HCT116 (cell line): Measurements from ENCODE around the gene BRPF3. TPM values are rescaled to one million over a fixed set of nuclear protein-coding genes. Genes with fewer than 3 reads are reported as not detected.

Experiments
- ATAC-seq: fragments of 200-7000 bp; cut with Tn5 transposase; 2 replicates; pipeline ENCODE4 v1.9.1; 2020; ENCODE audit warnings: mild to moderate bottlenecking, moderate library complexity
- BruUV-seq: library from RNA; stranded (reverse); fragments of 400-500 nt; replicated peaks from 2 replicates; lab custom pipeline; 2021; lab: Mats Ljungman, UMichigan
- CTCF ChIA-PET: fragments of 300-600 bp; sonication (Branson Sonifier 250); formaldehyde crosslinking; loops from one replicate; lab custom pipeline; 2021; ENCODE audit warnings: antibody characterized with exemption; lab: Charles Lee
- POLR2A ChIA-PET: fragments of 300-600, 350-600 bp; sonication (Branson Sonifier 250); formaldehyde crosslinking; loops from one replicate; lab custom pipeline; 2021; ENCODE audit warnings: antibody characterized with exemption; lab: Charles Lee
- RAD21 ChIA-PET, 2 experiments: fragments of 300-600 bp; sonication (Branson Sonifier 250); formaldehyde crosslinking; loops; one replicate each; lab custom pipeline; 2023; ENCODE audit warnings: low total read pairs in 2 of 2; ENCODE audit not compliant: uncharacterized antibody in 2 of 2, unreplicated experiment in 2 of 2, low non-redundant PET in 1 of 2; lab: Charles Lee
- DNase-seq: peaks from one replicate; pipeline ENCODE4 v3.0.0-alpha.2; 2010; ENCODE audit warnings: low read depth, low spot score
- H2AFZ ChIP-seq: fragments of 200-600 bp; shearing (Covaris generic), sonication (generic); 2 replicates; pipeline ENCODE4 v1.6.1; 2017; ENCODE audit warnings: low read depth, mixed run types, mixed read lengths, antibody characterized with exemption, low read length; ENCODE audit not compliant: poor library complexity, severe bottlenecking
- H3K27ac ChIP-seq: 2 replicates; pipeline ENCODE4 v1.5.1; 2012; ENCODE audit warnings: low read depth, low read length
- H3K27me3 ChIP-seq: fragments of 200-600 bp; sonication (generic); 2 replicates; pipeline ENCODE4 v1.6.1; 2016; ENCODE audit warnings: mixed run types, low read length, mixed read lengths; ENCODE audit not compliant: insufficient read depth
- H3K36me3 ChIP-seq, 2 experiments: fragments of 200-500 bp in 1 of 2; fragments of 200-600 bp in 1 of 2; sonication (Bioruptor generic) in 1 of 2; sonication (generic) in 1 of 2; 2 replicates each; pipeline versions ENCODE4 v1.5.1 to v1.6.1; 2014 to 2016; ENCODE audit warnings: low read length in 2 of 2, inconsistent platforms in 1 of 2, mixed read lengths in 1 of 2, mixed run types in 1 of 2; ENCODE audit not compliant: insufficient read depth in 2 of 2, control insufficient read depth in 1 of 2
- H3K4me1 ChIP-seq, 2 experiments: fragments of 200-600 bp in 1 of 2; sonication (generic) in 1 of 2; 2 replicates each; pipeline versions ENCODE4 v1.5.1 to v1.6.1; 2012 to 2017; ENCODE audit warnings: low read length in 2 of 2, inconsistent platforms in 1 of 2, mild to moderate bottlenecking in 1 of 2, mixed read lengths in 1 of 2, mixed run types in 1 of 2, moderate library complexity in 1 of 2; ENCODE audit not compliant: insufficient read depth in 2 of 2, control insufficient read depth in 1 of 2
- H3K4me2 ChIP-seq: fragments of 200-600 bp; sonication (generic); 2 replicates; pipeline ENCODE4 v1.6.1; 2017; ENCODE audit warnings: mixed run types, low read length, mixed read lengths
- H3K4me3 ChIP-seq, 2 experiments: fragments of 200-600 bp in 1 of 2; sonication (generic) in 1 of 2; replicated peaks in 1 of 2; 2 replicates each; pipeline ENCODE4 v1.5.1; 2011 to 2016; ENCODE audit warnings: low read length in 2 of 2, control low read depth in 1 of 2, low read depth in 1 of 2, mild to moderate bottlenecking in 1 of 2, mixed read lengths in 1 of 2, mixed run types in 1 of 2
- H3K79me2 ChIP-seq: fragments of 200-600 bp; sonication (generic); 2 replicates; pipeline ENCODE4 v1.6.1; 2017; ENCODE audit warnings: mild to moderate bottlenecking, mixed run types, low read length, moderate library complexity, mixed read lengths; ENCODE audit not compliant: insufficient read depth
- H3K9ac ChIP-seq: fragments of 200-600 bp; sonication (generic); 2 replicates; pipeline ENCODE4 v1.6.1; 2016; ENCODE audit warnings: low read length, mixed read lengths
- H3K9me2 ChIP-seq: fragments of 200-600 bp; sonication (generic), shearing (Covaris generic); 2 replicates; pipeline ENCODE4 v1.6.1; 2017; ENCODE audit warnings: mixed run types, mild to moderate bottlenecking, moderate library complexity; ENCODE audit not compliant: insufficient read depth
- H3K9me3 ChIP-seq, 2 experiments: fragments of 200-500 bp in 1 of 2; fragments of 200-600 bp in 1 of 2; sonication (Bioruptor generic) in 1 of 2; sonication (generic) in 1 of 2; 2 replicates each; pipeline ENCODE4 v1.6.1; 2014 to 2017; ENCODE audit warnings: low read length in 2 of 2, mixed read lengths in 2 of 2, inconsistent platforms in 1 of 2, low read depth in 1 of 2, mild to moderate bottlenecking in 1 of 2, mixed run types in 1 of 2, moderate library complexity in 1 of 2; ENCODE audit not compliant: control insufficient read depth in 1 of 2, insufficient read depth in 1 of 2
- H4K20me1 ChIP-seq: fragments of 200-600 bp; sonication (generic), shearing (Covaris generic); 2 replicates; pipeline ENCODE4 v1.6.1; 2017; ENCODE audit warnings: mixed run types, mild to moderate bottlenecking, moderate library complexity; ENCODE audit not compliant: insufficient read depth
- CEBPB ChIP-seq: IDR thresholded peaks from 2 replicates; pipeline ENCODE4 v1.6.1; 2012; ENCODE audit warnings: low read depth
- EGR1 ChIP-seq: IDR thresholded peaks from 2 replicates; pipeline ENCODE4 v1.6.1; 2012; ENCODE audit warnings: low read depth
- ELF1 ChIP-seq: IDR thresholded peaks from 2 replicates; pipeline ENCODE4 v1.6.1; 2012; ENCODE audit warnings: low read depth, borderline replicate concordance
- EZH2 ChIP-seq: fragments of 200-600 bp; sonication (generic); IDR thresholded peaks from 2 replicates; pipeline ENCODE4 v1.6.1; 2017; ENCODE audit warnings: antibody characterized with exemption, mixed run types
- EZH2phosphoT487 ChIP-seq: fragments of 200-600 bp; IDR thresholded peaks from 2 replicates; pipeline ENCODE4 v1.6.1; 2018; ENCODE audit warnings: antibody characterized with exemption, borderline replicate concordance
- FOSL1 ChIP-seq: IDR thresholded peaks from 2 replicates; pipeline ENCODE4 v1.6.1; 2012; ENCODE audit warnings: low read depth
- POLR2AphosphoS5 ChIP-seq: IDR thresholded peaks from 2 replicates; pipeline ENCODE4 v1.6.1; 2011; ENCODE audit warnings: mild to moderate bottlenecking, low read depth, low read length, moderate library complexity
- RAD21 ChIP-seq: IDR thresholded peaks from 2 replicates; pipeline ENCODE4 v1.6.1; 2012; ENCODE audit warnings: low read depth, mild to moderate bottlenecking
- SRF ChIP-seq: IDR thresholded peaks from 2 replicates; pipeline ENCODE4 v1.6.1; 2012; ENCODE audit warnings: low read depth
- ZFX ChIP-seq: fragments of 450-650 bp; IDR thresholded peaks from 2 replicates; pipeline ENCODE4 v1.6.1; 2017
- intact Hi-C: fragments of 100-400 bp; cut with micrococcal nuclease; formaldehyde crosslinking; loops from 2 replicates; pipeline ENCODE4 v1.10.0; 2022
- total RNA-seq: library from RNA; stranded (reverse); gene quantifications from one replicate; pipeline ENCODE4 v1.2.1, GENCODE V29; 2021; ENCODE audit not compliant: unreplicated experiment
- TF ChIP-seq, protein P1 (sequence below), 3 experiments: fragments of 200-600 bp in 1 of 3; sonication (generic) in 1 of 3; IDR thresholded peaks in 2 of 3; conservative IDR thresholded peaks in 1 of 3; 2 replicates each; pipeline ENCODE4 v1.5.1; 2012 to 2017; ENCODE audit warnings: low read depth in 2 of 3, low read length in 2 of 3, antibody characterized with exemption in 1 of 3, borderline replicate concordance in 1 of 3, control low read depth in 1 of 3, mild to moderate bottlenecking in 1 of 3, mixed read lengths in 1 of 3, mixed run types in 1 of 3, moderate library complexity in 1 of 3; ENCODE audit not compliant: insufficient read depth in 1 of 3
- TF ChIP-seq, protein P2 (sequence below): IDR thresholded peaks from 2 replicates; pipeline ENCODE4 v1.6.1; 2012
- TF ChIP-seq, protein P3 (sequence below): IDR thresholded peaks from 2 replicates; pipeline ENCODE4 v1.6.1; 2012; ENCODE audit warnings: low read depth

BRPF3 gene
- total RNA-seq, 1 experiment from 2014 or later = 20.3 TPM

DNA sequence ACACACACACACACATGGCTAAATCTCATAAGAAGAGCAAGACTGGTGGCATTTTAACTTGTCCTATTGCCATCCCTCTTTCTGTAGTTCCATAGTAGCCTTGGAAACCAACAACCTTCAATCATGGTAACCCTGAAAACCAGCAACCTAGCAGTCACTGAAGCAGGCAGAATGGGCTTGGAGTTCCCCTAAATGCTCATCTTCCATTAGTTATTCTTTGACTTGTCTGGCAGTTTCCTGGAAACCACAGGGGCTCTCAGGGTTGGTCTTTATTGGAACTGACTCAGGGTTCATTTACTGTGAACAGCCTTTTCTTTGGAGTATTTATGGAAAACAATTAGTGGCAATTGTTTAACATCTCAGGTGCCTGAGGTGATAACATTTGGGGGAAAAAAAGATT lies 19.4 kb upstream of the BRPF3 start:
- Histone ChIP-seq H3K27me3 (no peaks in the 10 kb centered on the region), H3K4me3 (no peak overlapping the region), H3K27ac (no peak overlapping the region), H3K79me2 (no peaks in the 10 kb centered on the region), H3K36me3 (no peaks in the 10 kb centered on the region), H3K9me2 (no peaks in the 10 kb centered on the region), H4K20me1 (no peaks in the 10 kb centered on the region), H2AFZ (no peak overlapping the region), H3K4me2 (no peak overlapping the region), H3K9me3 (no peaks in the 10 kb centered on the region), H3K9ac (no peak overlapping the region), H3K4me1 (no peaks in the 10 kb centered on the region)
- intact Hi-C loops = no loop called here
- ChIA-PET RAD21 (no interaction called here), POLR2A (no interaction called here), CTCF (no interaction called here)
- DNase-seq (no peak), ATAC-seq (no peak)
- no TSS peak for BruUV-seq
- TF ChIP-seq EZH2phosphoT487 (no peak), POLR2AphosphoS5 (no peak), EGR1 (no peak), ZFX (no peak), ELF1 (no peak), EZH2 (no peak), FOSL1 (no peak), SRF (no peak), RAD21 (no peak), CEBPB (no peak)
- TF ChIP-seq, protein P1, sequence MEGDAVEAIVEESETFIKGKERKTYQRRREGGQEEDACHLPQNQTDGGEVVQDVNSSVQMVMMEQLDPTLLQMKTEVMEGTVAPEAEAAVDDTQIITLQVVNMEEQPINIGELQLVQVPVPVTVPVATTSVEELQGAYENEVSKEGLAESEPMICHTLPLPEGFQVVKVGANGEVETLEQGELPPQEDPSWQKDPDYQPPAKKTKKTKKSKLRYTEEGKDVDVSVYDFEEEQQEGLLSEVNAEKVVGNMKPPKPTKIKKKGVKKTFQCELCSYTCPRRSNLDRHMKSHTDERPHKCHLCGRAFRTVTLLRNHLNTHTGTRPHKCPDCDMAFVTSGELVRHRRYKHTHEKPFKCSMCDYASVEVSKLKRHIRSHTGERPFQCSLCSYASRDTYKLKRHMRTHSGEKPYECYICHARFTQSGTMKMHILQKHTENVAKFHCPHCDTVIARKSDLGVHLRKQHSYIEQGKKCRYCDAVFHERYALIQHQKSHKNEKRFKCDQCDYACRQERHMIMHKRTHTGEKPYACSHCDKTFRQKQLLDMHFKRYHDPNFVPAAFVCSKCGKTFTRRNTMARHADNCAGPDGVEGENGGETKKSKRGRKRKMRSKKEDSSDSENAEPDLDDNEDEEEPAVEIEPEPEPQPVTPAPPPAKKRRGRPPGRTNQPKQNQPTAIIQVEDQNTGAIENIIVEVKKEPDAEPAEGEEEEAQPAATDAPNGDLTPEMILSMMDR (IDR thresholded peaks at IDR 0.05 in 2 of 3, conservative IDR thresholded peaks at IDR 0.05 in 1 of 3; ENCODE audit: borderline replicate concordance in 1 of 3, insufficient read depth in 1 of 3, low read depth in 2 of 3, low read length in 2 of 3) = no peak
- TF ChIP-seq, protein P2, sequence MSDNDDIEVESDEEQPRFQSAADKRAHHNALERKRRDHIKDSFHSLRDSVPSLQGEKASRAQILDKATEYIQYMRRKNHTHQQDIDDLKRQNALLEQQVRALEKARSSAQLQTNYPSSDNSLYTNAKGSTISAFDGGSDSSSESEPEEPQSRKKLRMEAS = no peak
- TF ChIP-seq, protein P3, sequence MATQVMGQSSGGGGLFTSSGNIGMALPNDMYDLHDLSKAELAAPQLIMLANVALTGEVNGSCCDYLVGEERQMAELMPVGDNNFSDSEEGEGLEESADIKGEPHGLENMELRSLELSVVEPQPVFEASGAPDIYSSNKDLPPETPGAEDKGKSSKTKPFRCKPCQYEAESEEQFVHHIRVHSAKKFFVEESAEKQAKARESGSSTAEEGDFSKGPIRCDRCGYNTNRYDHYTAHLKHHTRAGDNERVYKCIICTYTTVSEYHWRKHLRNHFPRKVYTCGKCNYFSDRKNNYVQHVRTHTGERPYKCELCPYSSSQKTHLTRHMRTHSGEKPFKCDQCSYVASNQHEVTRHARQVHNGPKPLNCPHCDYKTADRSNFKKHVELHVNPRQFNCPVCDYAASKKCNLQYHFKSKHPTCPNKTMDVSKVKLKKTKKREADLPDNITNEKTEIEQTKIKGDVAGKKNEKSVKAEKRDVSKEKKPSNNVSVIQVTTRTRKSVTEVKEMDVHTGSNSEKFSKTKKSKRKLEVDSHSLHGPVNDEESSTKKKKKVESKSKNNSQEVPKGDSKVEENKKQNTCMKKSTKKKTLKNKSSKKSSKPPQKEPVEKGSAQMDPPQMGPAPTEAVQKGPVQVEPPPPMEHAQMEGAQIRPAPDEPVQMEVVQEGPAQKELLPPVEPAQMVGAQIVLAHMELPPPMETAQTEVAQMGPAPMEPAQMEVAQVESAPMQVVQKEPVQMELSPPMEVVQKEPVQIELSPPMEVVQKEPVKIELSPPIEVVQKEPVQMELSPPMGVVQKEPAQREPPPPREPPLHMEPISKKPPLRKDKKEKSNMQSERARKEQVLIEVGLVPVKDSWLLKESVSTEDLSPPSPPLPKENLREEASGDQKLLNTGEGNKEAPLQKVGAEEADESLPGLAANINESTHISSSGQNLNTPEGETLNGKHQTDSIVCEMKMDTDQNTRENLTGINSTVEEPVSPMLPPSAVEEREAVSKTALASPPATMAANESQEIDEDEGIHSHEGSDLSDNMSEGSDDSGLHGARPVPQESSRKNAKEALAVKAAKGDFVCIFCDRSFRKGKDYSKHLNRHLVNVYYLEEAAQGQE = no peak
